Fibroblast of skin of scalp (primary cell): Measurements from ENCODE around the gene ILK.

Experiments
- DNase-seq: peaks from one replicate; pipeline ENCODE4 v3.0.0-alpha.2; 2013

Gene ILK

GRCh38 chr11:6607190-6607795 is 3.7 kb downstream of the ILK start:
- DNase-seq = peak; percentile 54

DNA sequence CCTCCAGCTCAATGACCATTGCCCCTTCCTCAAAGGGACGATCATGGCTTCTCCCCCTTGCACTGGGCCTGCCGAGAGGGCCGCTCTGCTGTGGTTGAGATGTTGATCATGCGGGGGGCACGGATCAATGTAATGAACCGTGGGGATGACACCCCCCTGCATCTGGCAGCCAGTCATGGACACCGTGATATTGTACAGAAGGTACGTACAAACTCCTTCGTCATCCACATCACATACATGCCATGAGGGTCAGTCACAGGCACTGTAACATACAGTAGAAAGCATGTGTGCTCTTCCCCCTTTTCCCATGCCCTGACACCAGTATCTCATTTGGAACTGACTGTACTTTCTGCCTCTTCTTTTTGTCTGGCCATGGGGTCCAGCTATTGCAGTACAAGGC is 4.4 kb downstream of the ILK start:
- no peak for DNase-seq

DNA sequence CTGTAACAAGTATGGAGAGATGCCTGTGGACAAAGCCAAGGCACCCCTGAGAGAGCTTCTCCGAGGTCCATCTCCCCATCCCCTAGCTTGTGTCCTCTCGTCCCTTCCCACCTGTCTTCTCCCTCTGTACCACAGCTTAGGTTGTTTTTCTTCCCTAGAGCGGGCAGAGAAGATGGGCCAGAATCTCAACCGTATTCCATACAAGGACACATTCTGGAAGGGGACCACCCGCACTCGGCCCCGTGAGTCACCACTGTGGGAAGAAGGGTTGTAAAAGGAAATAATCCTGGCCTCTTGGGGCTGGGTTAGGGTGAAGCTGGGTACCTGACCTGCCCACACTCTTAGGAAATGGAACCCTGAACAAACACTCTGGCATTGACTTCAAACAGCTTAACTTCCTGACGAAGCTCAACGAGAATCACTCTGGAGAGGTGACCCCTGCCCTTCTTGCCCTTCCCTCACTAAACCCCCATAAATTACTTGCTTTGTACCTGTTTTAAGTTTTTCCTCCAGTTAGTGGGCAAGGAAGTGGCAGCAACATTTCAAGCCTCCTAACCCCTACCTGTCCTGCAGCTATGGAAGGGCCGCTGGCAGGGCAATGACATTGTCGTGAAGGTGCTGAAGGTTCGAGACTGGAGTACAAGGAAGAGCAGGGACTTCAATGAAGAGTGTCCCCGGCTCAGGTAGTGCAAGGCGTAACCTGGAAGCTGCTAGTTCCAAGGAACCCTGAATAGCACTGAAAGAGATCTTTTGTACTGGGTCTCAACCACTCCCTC is 5.3 kb downstream of the ILK start:
- DNase-seq = peak; percentile 21

DNA sequence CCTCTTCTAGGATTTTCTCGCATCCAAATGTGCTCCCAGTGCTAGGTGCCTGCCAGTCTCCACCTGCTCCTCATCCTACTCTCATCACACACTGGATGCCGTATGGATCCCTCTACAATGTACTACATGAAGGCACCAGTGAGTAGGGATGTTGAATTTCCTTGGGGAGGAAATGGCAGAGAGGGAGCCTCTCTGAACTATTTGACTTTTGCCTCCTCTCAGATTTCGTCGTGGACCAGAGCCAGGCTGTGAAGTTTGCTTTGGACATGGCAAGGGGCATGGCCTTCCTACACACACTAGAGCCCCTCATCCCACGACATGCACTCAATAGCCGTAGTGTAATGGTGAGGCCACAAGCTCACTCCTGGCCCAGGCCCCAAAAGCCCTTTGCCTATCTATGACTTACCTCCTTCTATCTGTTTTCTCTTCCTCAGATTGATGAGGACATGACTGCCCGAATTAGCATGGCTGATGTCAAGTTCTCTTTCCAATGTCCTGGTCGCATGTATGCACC is 6.0 kb downstream of the ILK start:
- DNase-seq = no peak

- DNase-seq = no peak
These were observed 7.0 kb downstream of the ILK start for GRCh38 chr11:6610591-6610990.

GRCh38 chr11:6611092-6611962 is 7.8 kb downstream of the ILK start:
- peak; percentile 19 for DNase-seq

- DNase-seq = no peak
These were observed 8.3 kb downstream of the ILK start for GRCh38 chr11:6611963-6612212.

GRCh38 chr11:6612213-6613041 is 8.9 kb downstream of the ILK start, which contains the start of gene TAF10:
Gene TAF10, minus strand, starts transcription at chr11:6612216. Its CDS starts 27 bp downstream, at chr11:6612189.
- DNase-seq = peak; percentile 98

DNA sequence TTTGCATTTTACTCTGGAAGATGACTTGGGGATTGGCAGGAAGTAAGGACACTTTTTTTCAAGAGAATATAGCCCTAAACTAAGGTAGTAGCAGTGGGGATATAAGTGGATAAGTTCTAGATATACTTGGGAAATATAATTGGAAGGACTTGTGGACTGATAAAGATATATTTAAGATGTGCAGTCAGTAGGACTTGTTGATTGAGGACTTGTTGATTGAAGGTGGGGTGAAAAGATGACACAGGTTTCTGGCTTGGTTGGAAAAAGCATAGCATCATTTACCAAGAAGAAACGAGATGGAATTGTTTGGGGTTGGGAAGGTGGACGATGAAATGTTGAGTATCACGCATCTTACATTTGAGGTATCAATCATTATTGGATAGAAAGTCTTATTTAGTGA is 9.9 kb downstream of the ILK start:
- no peak for DNase-seq

DNA sequence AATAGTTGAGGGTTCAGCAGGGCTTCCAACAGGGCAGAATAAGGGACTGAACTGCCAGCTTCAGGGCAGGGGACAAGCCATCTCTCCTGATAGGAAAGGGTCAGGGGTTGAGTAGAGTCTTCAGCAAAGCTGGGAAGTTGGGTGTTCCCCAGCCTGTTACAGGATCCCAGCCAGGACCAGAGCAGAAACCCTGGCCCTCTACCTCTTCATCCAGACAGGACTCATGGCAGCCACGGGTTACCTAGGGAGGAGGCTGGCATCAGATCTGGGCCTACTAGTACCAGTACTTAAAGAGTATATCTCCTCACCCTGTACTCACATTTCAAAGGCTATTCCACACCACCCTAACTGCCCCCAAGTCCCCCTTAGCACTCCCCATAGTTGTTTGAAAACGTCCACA is 10.9 kb downstream of the ILK start:
- DNase-seq = no peak

GRCh38 chr11:6615046-6615445 is 11.5 kb downstream of the ILK start:
- no peak for DNase-seq

DNA sequence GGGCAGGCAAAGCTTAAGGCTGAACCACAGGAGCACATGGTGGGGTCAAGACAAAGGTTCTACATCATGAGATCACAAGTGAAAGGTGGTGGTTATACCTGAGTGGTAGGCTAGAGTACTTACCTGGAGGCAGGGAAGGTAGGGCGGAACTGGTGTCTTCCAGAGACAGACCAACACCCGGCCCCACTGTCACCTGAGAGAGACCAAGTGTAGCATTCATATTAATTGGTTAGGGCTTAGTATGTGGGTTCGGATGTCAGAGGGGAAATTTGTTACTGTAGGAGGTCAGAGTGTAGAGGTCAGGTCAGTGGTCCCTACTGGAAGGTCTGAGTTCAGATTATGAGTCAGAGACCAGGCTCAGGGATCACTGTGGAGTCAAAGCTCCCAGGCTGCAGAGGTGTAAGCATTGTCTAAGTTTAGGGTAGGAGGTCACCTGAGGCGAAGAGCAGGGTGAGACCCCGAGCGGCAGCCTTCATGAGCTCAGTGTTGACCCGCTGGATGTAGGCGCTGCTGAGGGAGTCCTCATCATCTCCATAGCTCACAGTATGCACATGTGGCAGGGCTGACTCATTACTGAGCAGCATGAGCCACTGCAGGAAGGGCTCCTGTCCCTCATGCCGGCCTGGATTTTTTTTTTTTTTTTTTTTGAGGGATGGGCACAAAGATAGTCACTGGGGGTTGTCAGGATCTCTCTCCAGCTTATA is 12.5 kb downstream of the ILK start:
- peak; percentile 31 for DNase-seq

- DNase-seq = no peak
These were observed 13.1 kb downstream of the ILK start for GRCh38 chr11:6616596-6617250.

- DNase-seq = no peak
These were observed 13.8 kb downstream of the ILK start for GRCh38 chr11:6617315-6617781.

DNA sequence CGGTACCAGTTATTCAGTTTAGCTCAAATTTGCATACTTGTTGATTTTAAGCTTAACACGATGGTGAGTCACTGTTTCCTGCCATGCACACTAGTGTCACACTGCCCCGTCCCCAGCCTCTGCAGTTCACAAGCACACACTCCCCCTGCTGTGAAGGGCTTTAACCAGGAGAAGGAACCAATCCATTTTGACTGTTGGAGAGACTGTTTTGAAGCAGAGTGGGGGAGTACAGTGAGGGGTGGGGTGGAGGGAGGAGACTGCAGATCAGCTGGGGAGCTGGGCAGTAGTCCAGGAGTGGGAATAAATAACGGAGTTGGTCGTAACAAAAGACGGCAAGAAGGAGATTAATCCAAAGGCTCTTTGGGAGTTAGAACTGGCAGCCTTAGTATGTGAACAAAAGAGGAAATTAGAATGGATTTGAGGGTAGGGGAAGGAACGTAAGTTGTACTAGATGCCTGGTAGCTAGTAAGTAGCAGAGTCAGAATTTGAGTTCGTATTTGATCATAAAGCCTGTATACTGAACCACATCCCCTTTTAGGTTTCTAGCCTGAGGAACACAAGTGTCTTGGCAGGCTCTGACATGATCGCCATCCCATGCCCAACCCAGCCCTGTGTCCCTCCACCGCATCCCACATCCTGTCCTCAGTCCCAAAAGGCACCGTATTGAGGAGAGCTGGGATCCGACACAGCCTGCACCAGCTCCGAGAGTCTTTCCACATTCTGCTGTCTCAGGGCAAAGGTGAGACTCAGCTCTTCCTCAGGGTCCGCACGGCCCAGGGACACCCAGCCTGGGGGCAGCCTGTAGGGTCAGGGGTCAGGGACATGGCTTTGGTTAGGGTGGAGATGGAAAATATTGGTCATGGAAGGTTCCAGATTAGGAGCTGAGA is 14.8 kb downstream of the ILK start:
- DNase-seq = peak; percentile 82

DNA sequence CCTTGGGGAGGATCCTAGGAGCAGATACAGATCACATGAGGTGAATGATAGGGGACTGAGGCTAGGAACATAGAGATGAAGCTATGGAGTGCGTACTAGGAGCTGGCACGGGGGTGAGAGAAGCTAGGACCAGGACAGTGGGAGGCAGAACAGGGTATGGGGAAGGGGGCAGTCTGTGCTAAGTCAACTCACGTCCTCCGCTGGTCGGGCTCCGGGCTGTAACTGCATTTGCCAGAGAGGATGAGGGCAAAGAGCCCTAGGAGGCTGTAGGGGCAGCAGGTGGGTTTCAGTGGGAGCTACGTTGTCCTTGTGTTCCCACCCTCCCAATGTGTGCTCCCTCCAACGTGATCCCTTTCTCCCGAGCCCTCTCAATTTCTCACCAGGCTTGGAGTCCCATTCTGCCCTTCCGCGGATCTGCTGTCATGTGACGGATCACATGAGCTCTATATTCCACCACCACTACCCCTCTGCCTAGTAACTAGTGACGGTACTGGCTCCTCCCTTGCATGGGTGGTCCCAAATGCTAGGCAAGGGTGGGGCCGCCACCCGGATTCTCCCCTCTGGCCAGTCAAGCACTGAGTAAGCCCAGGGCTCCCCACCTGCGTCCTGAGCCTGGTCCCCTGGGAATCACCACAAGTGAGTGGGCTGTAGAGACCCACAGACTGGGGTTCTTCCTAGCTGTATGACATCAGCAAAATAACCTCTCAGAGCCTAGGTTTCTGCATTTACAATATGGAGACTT is 15.6 kb downstream of the ILK start, which contains the start of gene TPP1:
TSS of gene TPP1 (minus strand) at position 419 of the 742 bp plus-strand sequence. CDS start at position 397, 22 bp downstream.
- peak; percentile 96 for DNase-seq

DNA sequence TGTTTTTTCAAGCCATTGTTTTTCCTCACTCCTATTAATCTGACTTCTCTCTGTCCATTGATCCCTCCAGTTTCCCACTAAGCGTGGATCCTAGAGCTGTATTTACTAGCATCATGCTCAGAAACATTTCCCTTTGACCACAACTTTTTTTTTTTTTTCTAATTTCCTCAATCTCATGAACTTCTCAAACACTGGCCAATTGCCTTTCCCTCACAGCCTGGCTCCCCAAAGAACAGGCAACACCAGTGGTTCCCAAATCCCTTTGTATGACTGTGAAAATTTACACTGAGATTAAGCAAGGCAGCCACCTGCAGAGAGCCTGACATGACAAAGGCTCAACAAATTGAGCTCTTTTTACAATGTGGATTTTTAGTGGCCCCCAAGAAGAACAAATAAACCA is 17.1 kb downstream of the ILK start:
- DNase-seq = no peak

- DNase-seq = no peak
These were observed 18.2 kb downstream of the ILK start for GRCh38 chr11:6621711-6622211.
